Smooth muscle cell (in vitro differentiated cells): Measurements from ENCODE around the gene KIAA0319L. TPM values are rescaled to one million over a fixed set of nuclear protein-coding genes. Genes with fewer than 3 reads are reported as not detected.

Source experiments
- DNase-seq: peaks from one replicate; lab custom pipeline; 2025; ENCODE audit not compliant: unreplicated experiment; lab: John Stamatoyannopoulos, UW
- H2AFZ ChIP-seq: fragments of 200-600 bp; sonication (generic); 2 replicates; pipeline ENCODE4 v1.6.0; 2016; ENCODE audit warnings: antibody characterized with exemption, low read depth, mild to moderate bottlenecking
- H3F3A ChIP-seq: fragments of 200-600 bp; sonication (generic); 2 replicates; pipeline ENCODE4 v1.6.0; 2017; ENCODE audit warnings: antibody characterized with exemption, low read depth
- H3K27ac ChIP-seq: fragments of 200-600 bp; sonication (generic); 2 replicates; pipeline ENCODE4 v1.5.1; 2016; ENCODE audit warnings: low read depth, mild to moderate bottlenecking
- H3K27me3 ChIP-seq: fragments of 200-600 bp; sonication (generic); 2 replicates; pipeline ENCODE4 v1.6.1; 2016; ENCODE audit warnings: low read depth, mild to moderate bottlenecking
- H3K36me3 ChIP-seq: fragments of 200-600 bp; sonication (generic); 2 replicates; pipeline ENCODE4 v1.5.1; 2016; ENCODE audit warnings: low read depth
- H3K4me1 ChIP-seq: fragments of 200-600 bp; sonication (generic); 2 replicates; pipeline ENCODE4 v1.5.1; 2016; ENCODE audit warnings: low read depth
- H3K4me2 ChIP-seq: fragments of 200-600 bp; sonication (generic); 2 replicates; pipeline ENCODE4 v1.6.0; 2016; ENCODE audit warnings: mild to moderate bottlenecking
- H3K4me3 ChIP-seq: fragments of 200-600 bp; sonication (generic); 2 replicates; pipeline ENCODE4 v1.5.1; 2016; ENCODE audit warnings: mild to moderate bottlenecking
- H3K79me2 ChIP-seq: fragments of 200-600 bp; sonication (generic); 2 replicates; pipeline ENCODE4 v1.6.0; 2016; ENCODE audit warnings: low read depth, mild to moderate bottlenecking
- H3K9ac ChIP-seq: fragments of 200-600 bp; sonication (generic); 2 replicates; pipeline ENCODE4 v1.6.0; 2016; ENCODE audit warnings: low read depth
- H3K9me3 ChIP-seq: fragments of 200-600 bp; sonication (generic); replicated peaks from 2 replicates; pipeline ENCODE4 v1.5.1; 2016; ENCODE audit warnings: low read depth
- H4K20me1 ChIP-seq: fragments of 200-600 bp; sonication (generic); 2 replicates; pipeline ENCODE4 v1.6.0; 2016; ENCODE audit warnings: low read depth
- CTCF ChIP-seq: fragments of 200-600 bp; sonication (generic); IDR thresholded peaks from 2 replicates; pipeline ENCODE4 v1.5.1; 2017; ENCODE audit warnings: borderline replicate concordance, mild to moderate bottlenecking, antibody characterized with exemption; ENCODE audit not compliant: insufficient read depth, poor library complexity, severe bottlenecking
- WGBS: methylation state at CpG from one replicate; pipeline ENCODE4 v1.1.7; 2016; ENCODE audit warnings: low lambda C conversion rate; 5-methylcytosine and 5-hydroxymethylcytosine counted together
- polyA plus RNA-seq: library from polyadenylated mRNA; unstranded; fragments of >200 nt; fragmentation: Nextera tagmentation; extraction: Ambion mirVana; gene quantifications from 2 replicates; pipeline ENCODE4 v1.2.1, GENCODE V29; 2016
- total RNA-seq: library from RNA; depleted of rRNA; stranded (reverse); fragments of >200 nt; gene quantifications from 2 replicates; pipeline ENCODE4 v1.2.3, GENCODE V29; 2014

KIAA0319L gene
- total and polyA plus RNA-seq, 2 experiments from 2014 or later = 30.1 to 37.0 TPM

- WGBS = 6% methylated on average over 16 of the region's 17 CpGs
- Histone ChIP-seq H2AFZ (peak overlapping the region; percentile 92), H3K27ac (peak overlapping the region; percentile 90), H3K9ac (peak overlapping the region; percentile 84), H3F3A (peaks cover 4% of the 10 kb centered on the region), H3K79me2 (peaks cover 35% of the 10 kb centered on the region), H3K27me3 (no peaks in the 10 kb centered on the region), H3K36me3 (no peaks in the 10 kb centered on the region), H3K4me1 (peaks cover 10% of the 10 kb centered on the region), H4K20me1 (peaks cover 50% of the 10 kb centered on the region), H3K4me3 (peak overlapping the region; percentile 90), H3K4me2 (peak overlapping the region; percentile 99), H3K9me3 (no peaks in the 10 kb centered on the region)
- TF ChIP-seq CTCF = no peak
- DNase-seq = no peak
Measured at GRCh38 chr1:35556484-35557117, 602 bp downstream of the KIAA0319L start.

- H3F3A ChIP-seq = peaks cover 4% of the 10 kb centered on the region
- peaks cover 40% of the 10 kb centered on the region for H3K79me2 ChIP-seq
- peak overlapping the region; percentile 90 for H3K4me3 ChIP-seq
- DNase-seq = no peak
- WGBS = 52% methylated on average over 10 of the region's 10 CpGs
- no peaks in the 10 kb centered on the region for H3K27me3 ChIP-seq
- no peak overlapping the region for H3K9ac ChIP-seq
- peaks cover 50% of the 10 kb centered on the region for H4K20me1 ChIP-seq
- H3K4me2 ChIP-seq = peak overlapping the region; percentile 99
- no peak for TF ChIP-seq CTCF
- H3K4me1 ChIP-seq = peaks cover 10% of the 10 kb centered on the region
- no peaks in the 10 kb centered on the region for H3K36me3 ChIP-seq
- H3K9me3 ChIP-seq = no peaks in the 10 kb centered on the region
- peak overlapping the region; percentile 46 for H3K27ac ChIP-seq
- H2AFZ ChIP-seq = no peak overlapping the region
Measured at GRCh38 chr1:35555601-35556477, 1.4 kb downstream of the KIAA0319L start.

- no peak overlapping the region for H3K9ac ChIP-seq
- no peaks in the 10 kb centered on the region for H3K9me3 ChIP-seq
- H3K36me3 ChIP-seq = no peaks in the 10 kb centered on the region
- no peaks in the 10 kb centered on the region for H3K27me3 ChIP-seq
- H3K4me1 ChIP-seq = peaks cover 10% of the 10 kb centered on the region
- peak overlapping the region; percentile 99 for H3K4me2 ChIP-seq
- peak overlapping the region; percentile 90 for H3K4me3 ChIP-seq
- peaks cover 53% of the 10 kb centered on the region for H4K20me1 ChIP-seq
- peak overlapping the region; percentile 46 for H3K27ac ChIP-seq
- TF ChIP-seq CTCF = no peak
- peaks cover 4% of the 10 kb centered on the region for H3F3A ChIP-seq
- WGBS = 48% methylated on average over 4 of the region's 4 CpGs
- peaks cover 46% of the 10 kb centered on the region for H3K79me2 ChIP-seq
- H2AFZ ChIP-seq = no peak overlapping the region
- DNase-seq = no peak
Measured at GRCh38 chr1:35555212-35555584, 2.0 kb downstream of the KIAA0319L start.
